Activated naive CD8-positive, alpha-beta T cell (primary cell): ENCODE data around the gene SLC50A1.

Experiments used
- H3K27ac Mint-ChIP-seq: one replicate; pipeline ENCODE4 v1.8.0; 2021; ENCODE audit warnings: mixed read lengths
- H3K27me3 Mint-ChIP-seq: one replicate; pipeline ENCODE4 v1.8.0; 2021; ENCODE audit warnings: mixed read lengths
- H3K36me3 Mint-ChIP-seq: one replicate; pipeline ENCODE4 v1.8.0; 2021; ENCODE audit warnings: mixed read lengths
- H3K4me1 Mint-ChIP-seq: one replicate; pipeline ENCODE4 v1.8.0; 2021; ENCODE audit warnings: low read depth, mixed read lengths
- H3K4me3 Mint-ChIP-seq: one replicate; pipeline ENCODE4 v1.8.0; 2021; ENCODE audit warnings: mild to moderate bottlenecking, mixed read lengths
- H3K9me3 Mint-ChIP-seq: one replicate; pipeline ENCODE4 v1.8.0; 2021; ENCODE audit warnings: low read depth, mixed read lengths

The SLC50A1 gene

GRCh38 chr1:155177192-155177917 is 41.7 kb downstream of the SLC50A1 start:
- H3K27ac Mint-ChIP-seq, result no peak overlapping the region
- H3K9me3 Mint-ChIP-seq, result no peaks in the 10 kb centered on the region
- peaks cover 30% of the 10 kb centered on the region for H3K4me1 Mint-ChIP-seq
- no peak overlapping the region for H3K4me3 Mint-ChIP-seq
- H3K36me3 Mint-ChIP-seq, result peaks cover 2% of the 10 kb centered on the region
- no peaks in the 10 kb centered on the region for H3K27me3 Mint-ChIP-seq

GRCh38 chr1:155177918-155178281 is 42.2 kb downstream of the SLC50A1 start:
- Mint-ChIP-seq H3K27me3 (no peaks in the 10 kb centered on the region), H3K4me3 (no peak overlapping the region), H3K9me3 (no peaks in the 10 kb centered on the region), H3K4me1 (peaks cover 28% of the 10 kb centered on the region), H3K36me3 (peaks cover 2% of the 10 kb centered on the region), H3K27ac (no peak overlapping the region)

GRCh38 chr1:155178441-155179111 is 42.9 kb downstream of the SLC50A1 start:
- H3K4me1 Mint-ChIP-seq, result peaks cover 22% of the 10 kb centered on the region
- H3K36me3 Mint-ChIP-seq, result peaks cover 4% of the 10 kb centered on the region
- no peaks in the 10 kb centered on the region for H3K9me3 Mint-ChIP-seq
- H3K4me3 Mint-ChIP-seq, result no peak overlapping the region
- no peak overlapping the region for H3K27ac Mint-ChIP-seq
- no peaks in the 10 kb centered on the region for H3K27me3 Mint-ChIP-seq

DNA sequence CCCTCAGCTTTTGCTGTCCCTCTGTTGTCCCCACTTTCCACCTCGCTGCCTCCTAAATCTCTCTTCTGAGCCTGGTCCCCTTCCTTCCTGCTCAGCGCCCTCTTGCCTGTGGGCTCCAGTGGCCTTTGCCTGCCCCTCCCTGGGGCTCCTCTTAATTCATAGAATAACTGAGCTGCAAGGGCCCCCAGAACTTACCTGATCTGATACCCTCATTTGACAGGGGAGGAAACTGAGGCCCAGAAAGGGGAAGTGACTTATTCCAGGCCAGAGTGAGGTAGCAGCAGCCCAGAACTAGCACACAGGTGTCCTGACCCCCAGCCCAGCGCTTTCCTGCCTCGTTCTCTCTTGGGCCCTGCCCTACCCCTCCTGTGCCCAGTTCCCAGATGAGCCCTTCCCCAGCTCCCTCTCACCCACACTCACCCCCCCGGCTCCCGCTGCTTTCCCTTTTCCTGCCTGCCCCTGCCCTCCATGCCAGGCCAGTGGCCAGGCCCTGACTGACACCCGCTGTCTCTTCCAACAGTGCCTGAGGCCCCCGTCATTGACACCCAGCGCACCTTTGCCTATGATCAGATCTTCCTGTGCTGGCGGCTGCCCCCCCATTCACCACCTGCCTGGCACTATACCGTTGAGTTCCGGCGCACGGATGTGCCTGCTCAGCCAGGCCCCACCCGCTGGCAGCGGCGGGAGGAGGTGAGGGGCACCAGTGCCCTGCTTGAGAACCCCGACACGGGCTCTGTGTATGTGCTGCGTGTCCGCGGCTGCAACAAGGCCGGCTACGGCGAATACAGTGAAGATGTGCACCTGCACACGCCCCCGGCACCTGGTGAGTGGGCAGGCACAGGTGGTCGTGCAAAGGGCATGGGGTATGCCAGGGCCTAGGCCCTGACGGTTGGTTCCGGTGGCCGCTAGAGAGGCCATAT is 43.7 kb downstream of the SLC50A1 start:
- Mint-ChIP-seq H3K9me3 (no peaks in the 10 kb centered on the region), H3K4me1 (peaks cover 18% of the 10 kb centered on the region), H3K36me3 (peaks cover 4% of the 10 kb centered on the region), H3K27me3 (no peaks in the 10 kb centered on the region), H3K4me3 (no peak overlapping the region), H3K27ac (no peak overlapping the region)

DNA sequence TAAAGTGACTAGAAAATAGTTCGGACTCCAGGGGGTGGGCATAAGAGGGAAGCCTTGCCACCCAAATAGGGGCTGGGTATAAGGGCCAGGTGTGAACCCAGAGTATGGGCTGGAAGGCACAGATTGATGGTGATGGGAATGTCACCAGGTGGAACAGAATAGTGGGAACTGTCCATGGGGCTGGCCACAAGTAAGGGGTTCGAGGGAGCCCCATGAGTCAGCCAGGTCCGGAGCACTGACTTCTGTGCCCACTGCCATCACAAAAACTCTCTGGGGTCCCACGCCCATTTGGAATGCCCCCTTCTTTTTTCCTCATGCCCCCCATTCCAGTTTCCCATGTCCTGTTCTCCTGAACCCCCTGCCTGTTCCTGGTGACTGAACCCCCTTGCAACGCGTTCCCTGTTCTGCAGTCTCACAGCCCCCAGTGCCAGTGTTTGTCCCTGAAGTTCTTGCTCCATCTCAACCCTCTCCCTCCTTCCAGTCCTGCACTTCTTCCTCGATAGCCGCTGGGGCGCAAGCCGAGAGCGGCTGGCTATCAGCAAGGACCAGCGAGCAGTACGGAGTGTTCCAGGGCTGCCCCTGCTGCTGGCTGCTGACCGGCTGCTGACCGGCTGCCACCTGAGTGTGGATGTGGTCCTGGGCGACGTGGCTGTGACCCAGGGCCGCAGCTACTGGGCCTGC is 45.9 kb downstream of the SLC50A1 start:
- peaks cover 4% of the 10 kb centered on the region for H3K36me3 Mint-ChIP-seq
- no peaks in the 10 kb centered on the region for H3K27me3 Mint-ChIP-seq
- H3K4me3 Mint-ChIP-seq, result no peak overlapping the region
- H3K4me1 Mint-ChIP-seq, result peaks cover 5% of the 10 kb centered on the region
- no peaks in the 10 kb centered on the region for H3K9me3 Mint-ChIP-seq
- H3K27ac Mint-ChIP-seq, result no peak overlapping the region

- Mint-ChIP-seq H3K36me3 (peaks cover 4% of the 10 kb centered on the region), H3K9me3 (no peaks in the 10 kb centered on the region), H3K27me3 (no peaks in the 10 kb centered on the region), H3K4me1 (no peaks in the 10 kb centered on the region), H3K4me3 (no peak overlapping the region), H3K27ac (no peak overlapping the region)
Measured at GRCh38 chr1:155182052-155182550, 46.4 kb downstream of the SLC50A1 start.

DNA sequence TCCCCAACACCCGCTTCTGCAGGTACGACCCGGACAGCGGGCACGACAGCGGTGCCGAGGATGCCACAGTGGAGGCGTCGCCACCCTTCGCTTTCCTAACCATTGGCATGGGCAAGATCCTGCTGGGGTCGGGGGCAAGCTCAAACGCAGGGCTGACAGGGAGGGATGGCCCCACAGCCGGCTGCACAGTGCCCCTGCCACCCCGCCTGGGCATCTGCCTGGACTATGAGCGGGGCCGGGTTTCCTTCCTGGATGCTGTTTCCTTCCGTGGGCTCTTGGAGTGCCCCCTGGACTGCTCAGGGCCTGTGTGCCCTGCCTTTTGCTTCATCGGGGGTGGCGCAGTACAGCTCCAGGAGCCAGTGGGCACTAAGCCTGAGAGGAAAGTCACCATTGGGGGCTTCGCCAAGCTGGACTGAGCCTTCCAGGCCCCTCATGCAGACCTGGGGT is 48.1 kb downstream of the SLC50A1 start:
- Mint-ChIP-seq H3K4me1 (peaks cover 3% of the 10 kb centered on the region), H3K27ac (no peak overlapping the region), H3K36me3 (peaks cover 2% of the 10 kb centered on the region), H3K4me3 (no peak overlapping the region), H3K27me3 (no peaks in the 10 kb centered on the region), H3K9me3 (no peaks in the 10 kb centered on the region)

DNA sequence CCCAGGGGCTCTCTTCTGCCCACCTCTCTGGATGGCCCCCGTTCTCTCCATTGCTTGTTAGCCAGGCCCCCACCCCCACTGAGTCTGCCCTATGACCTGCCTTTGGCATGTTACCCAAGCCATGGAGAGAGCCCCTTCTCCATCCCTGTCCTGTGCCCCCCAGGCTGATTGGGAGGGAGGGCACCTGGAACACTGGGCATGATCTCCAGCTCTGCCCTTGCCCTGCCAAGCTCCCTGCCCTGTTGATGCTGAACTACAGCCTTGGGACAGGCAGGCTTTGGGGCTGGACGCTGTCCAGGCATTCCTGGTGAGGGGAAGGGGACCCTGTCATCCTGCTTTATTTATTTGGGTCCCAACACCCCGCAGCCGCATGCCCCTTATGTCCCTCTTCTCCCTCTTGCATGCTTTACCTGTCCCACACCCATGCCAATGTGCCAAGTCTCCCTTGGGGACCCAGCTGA is 48.7 kb downstream of the SLC50A1 start:
- peaks cover 2% of the 10 kb centered on the region for H3K36me3 Mint-ChIP-seq
- no peak overlapping the region for H3K4me3 Mint-ChIP-seq
- no peak overlapping the region for H3K27ac Mint-ChIP-seq
- H3K9me3 Mint-ChIP-seq, result no peaks in the 10 kb centered on the region
- H3K27me3 Mint-ChIP-seq, result no peaks in the 10 kb centered on the region
- H3K4me1 Mint-ChIP-seq, result peaks cover 3% of the 10 kb centered on the region

- Mint-ChIP-seq H3K27me3 (no peaks in the 10 kb centered on the region), H3K9me3 (no peaks in the 10 kb centered on the region), H3K4me3 (no peak overlapping the region), H3K4me1 (peaks cover 3% of the 10 kb centered on the region), H3K27ac (no peak overlapping the region), H3K36me3 (peaks cover 2% of the 10 kb centered on the region)
Measured at GRCh38 chr1:155184835-155185782, 49.5 kb downstream of the SLC50A1 start.

GRCh38 chr1:155185783-155186066 is 50.1 kb downstream of the SLC50A1 start:
- H3K27me3 Mint-ChIP-seq, result no peaks in the 10 kb centered on the region
- no peak overlapping the region for H3K4me3 Mint-ChIP-seq
- peaks cover 3% of the 10 kb centered on the region for H3K4me1 Mint-ChIP-seq
- peaks cover 2% of the 10 kb centered on the region for H3K36me3 Mint-ChIP-seq
- H3K9me3 Mint-ChIP-seq, result no peaks in the 10 kb centered on the region
- H3K27ac Mint-ChIP-seq, result no peak overlapping the region

DNA sequence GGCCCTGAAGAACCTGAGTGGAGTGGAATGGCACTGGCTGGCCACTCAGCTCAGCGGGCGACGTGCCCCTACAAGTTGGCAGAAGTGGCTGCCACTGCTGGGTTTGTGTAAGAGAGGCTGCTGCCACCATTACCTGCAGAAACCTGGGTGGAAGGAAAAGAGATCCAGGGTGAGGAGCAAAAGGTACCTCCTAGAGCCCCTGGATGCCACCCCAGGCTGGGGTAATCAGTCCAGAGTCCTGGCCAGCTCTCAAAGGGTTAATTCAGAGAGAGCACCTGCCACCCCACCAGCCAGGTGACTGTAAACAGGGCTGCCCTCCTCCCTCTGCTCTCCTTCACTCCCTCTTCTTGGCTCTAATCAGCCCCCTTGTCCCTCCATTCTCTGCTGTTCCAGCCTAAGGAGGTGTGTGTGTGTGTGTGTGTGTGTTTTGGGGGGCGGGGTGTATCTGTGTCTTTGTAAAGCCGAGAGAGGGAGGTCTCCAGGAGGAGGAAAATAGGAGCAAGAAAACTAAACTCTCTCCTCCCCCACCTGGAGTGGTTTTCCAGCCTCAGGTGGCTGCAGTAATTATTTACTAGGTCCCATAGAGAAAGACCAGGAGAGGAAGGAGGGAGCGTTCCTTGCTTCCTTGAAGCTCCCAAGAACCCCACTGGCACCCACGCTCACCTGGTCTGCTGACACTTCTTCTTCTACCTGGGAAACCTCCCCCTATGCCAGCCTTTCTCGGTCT is 50.6 kb downstream of the SLC50A1 start:
- Mint-ChIP-seq H3K27ac (no peak overlapping the region), H3K36me3 (peaks cover 2% of the 10 kb centered on the region), H3K9me3 (no peaks in the 10 kb centered on the region), H3K4me3 (no peak overlapping the region), H3K4me1 (peaks cover 3% of the 10 kb centered on the region), H3K27me3 (no peaks in the 10 kb centered on the region)

DNA sequence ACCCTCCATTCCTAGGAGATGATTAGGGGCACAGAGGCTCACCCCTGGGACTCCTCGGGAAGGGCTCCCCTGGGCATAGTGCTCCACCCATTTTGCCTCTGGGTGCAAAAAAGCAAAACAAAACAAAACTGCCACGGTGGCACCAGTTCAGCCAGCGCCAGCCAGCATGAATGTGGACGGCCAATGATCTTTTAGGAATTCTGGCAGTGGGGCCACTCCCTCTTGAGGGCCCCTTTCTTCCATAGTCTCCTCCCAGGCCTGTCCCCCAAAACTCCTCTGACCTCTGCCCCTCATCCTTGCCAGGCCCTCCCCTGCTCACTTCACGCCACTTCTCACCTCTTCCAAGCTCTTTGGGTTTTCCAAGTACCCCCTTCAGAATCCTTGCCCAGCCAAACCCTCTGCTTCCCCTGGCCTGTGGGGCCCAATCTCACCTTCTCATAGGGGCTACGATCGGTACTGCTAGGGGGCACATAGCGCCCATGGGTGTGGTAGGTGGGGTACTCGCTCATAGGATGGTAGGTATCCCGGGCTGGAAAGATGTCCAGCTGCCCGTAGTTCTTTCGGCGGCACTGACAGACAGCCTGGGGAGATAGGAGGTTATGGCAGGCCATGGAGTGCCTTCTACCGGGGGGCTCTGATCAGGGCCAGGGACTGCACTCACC is 51.3 kb downstream of the SLC50A1 start:
- Mint-ChIP-seq H3K27ac (no peak overlapping the region), H3K4me1 (peaks cover 3% of the 10 kb centered on the region), H3K27me3 (no peaks in the 10 kb centered on the region), H3K4me3 (no peak overlapping the region), H3K36me3 (peaks cover 2% of the 10 kb centered on the region), H3K9me3 (no peaks in the 10 kb centered on the region)

GRCh38 chr1:155187456-155187891 is 51.8 kb downstream of the SLC50A1 start:
- no peaks in the 10 kb centered on the region for H3K27me3 Mint-ChIP-seq
- H3K4me1 Mint-ChIP-seq, result peaks cover 7% of the 10 kb centered on the region
- no peak overlapping the region for H3K4me3 Mint-ChIP-seq
- no peaks in the 10 kb centered on the region for H3K9me3 Mint-ChIP-seq
- peaks cover 2% of the 10 kb centered on the region for H3K36me3 Mint-ChIP-seq
- H3K27ac Mint-ChIP-seq, result no peak overlapping the region
